GM18526 (cell line): ENCODE results near the gene PBX1.

ENCODE experiments used
- POLR2A ChIP-seq: IDR thresholded peaks from 3 replicates; pipeline ENCODE4 v1.6.1; 2011; ENCODE audit not compliant: insufficient read length; ENCODE audit errors: extremely low read depth

The PBX1 gene

DNA sequence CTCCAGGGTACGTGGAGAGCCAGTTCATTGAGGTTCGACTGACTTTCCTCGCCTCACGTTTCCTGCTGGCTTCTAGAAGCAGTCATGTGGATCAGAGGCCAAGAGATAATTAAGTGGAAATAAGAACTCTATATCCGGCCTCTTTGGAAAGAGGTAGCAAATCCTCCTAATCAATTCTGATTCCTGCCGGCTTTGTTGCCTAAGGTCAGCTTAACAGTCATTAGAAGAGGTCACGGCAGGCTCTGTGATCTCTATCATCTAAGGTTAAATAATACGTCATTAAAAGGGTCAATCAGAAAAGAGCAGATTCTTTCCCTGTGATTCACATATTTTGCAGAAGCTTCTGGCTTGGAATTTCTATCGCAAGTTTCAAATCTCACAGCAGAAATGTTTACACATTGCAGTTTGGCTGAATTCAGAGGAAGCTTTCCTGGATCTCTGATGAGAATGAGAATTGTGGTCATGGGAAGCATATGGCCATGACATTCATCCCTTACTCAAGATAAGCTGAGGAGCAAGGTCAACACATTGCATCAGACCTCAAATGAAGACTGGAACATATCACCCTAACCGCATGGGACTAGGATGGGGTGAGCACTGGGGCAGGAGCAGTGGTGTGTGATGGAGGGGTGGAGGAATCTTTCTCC is 189.4 kb downstream of the PBX1 start:
- no peak for TF ChIP-seq POLR2A

DNA sequence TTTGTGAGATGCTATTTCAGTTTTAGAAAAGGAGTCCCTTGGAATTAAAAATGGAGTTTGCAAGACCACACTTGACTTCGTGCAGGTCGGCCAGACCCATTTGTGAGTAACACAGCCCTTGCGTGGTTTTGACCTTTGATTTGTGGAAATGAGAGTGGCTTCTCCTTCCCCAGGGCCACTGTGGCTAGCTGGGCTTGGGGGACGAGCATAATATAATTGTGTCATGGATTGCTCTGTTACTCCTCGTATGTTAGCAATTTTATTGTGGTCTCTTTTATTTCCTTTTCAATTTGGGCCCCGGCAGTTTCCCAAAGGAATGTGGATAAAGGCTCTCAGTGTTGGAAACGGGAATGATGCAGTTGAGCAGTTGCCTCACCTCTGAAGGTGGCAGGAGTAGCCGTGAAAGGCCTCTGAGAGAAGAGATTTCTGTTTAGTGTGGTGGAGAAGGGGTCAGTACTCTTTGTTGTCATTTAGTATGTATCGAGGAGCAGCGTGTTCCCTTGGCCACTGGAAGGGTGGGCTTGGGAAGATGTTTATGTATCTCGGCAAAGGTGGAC is 194.6 kb downstream of the PBX1 start:
- TF ChIP-seq POLR2A: no peak

GRCh38 chr1:164754088-164754600 is 195.2 kb downstream of the PBX1 start:
- no peak for TF ChIP-seq POLR2A

GRCh38 chr1:164755690-164756089 is 196.7 kb downstream of the PBX1 start:
- no peak for TF ChIP-seq POLR2A

GRCh38 chr1:164756741-164757140 is 197.8 kb downstream of the PBX1 start:
- TF ChIP-seq POLR2A: no peak

GRCh38 chr1:164757625-164758024 is 198.6 kb downstream of the PBX1 start:
- TF ChIP-seq POLR2A: no peak

- TF ChIP-seq POLR2A: no peak
These were observed 200.3 kb downstream of the PBX1 start for GRCh38 chr1:164759144-164759920.

DNA sequence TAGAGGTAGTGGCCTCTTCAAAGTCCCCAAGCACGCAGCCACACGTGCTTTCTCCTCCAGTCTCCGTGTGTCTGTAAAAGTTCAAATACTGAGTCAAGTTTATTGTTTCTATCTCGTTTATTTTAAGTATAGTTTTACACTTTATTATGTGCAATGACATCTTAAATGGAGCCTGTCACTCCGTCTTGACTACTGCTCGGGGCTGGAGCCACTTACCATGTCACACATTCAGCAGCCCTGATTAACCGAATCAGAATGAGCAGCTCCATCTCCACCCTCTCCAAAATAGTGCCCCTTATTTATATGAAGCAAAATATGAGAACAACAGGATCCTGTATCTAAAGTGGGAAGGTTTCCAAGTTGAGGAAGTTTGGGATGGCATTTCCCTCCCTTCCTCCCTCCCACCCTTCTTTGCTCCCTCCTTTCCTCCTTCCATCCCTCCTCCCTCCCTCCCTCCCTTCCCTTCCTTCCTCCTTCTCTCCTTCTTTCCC is 201.0 kb downstream of the PBX1 start:
- TF ChIP-seq POLR2A: no peak

DNA sequence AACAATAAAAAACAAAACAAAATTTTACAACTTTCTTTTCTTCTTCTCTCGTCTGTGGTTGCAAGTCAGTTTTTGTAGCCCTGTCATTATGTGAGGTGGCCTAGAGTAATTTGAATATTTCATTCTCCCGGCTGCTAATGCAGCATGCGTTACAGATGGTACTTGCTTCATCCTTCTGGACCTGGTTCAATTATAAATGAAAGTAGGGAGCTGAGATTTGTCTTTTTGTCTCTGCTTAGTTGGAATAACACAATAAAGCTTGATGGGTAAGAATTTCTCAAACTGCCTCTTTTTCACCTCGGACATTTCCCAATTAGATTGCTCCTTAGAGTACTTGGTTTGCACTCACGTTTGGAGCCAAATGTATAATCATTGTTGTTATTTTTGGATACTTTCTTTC is 201.6 kb downstream of the PBX1 start:
- TF ChIP-seq POLR2A: no peak

DNA sequence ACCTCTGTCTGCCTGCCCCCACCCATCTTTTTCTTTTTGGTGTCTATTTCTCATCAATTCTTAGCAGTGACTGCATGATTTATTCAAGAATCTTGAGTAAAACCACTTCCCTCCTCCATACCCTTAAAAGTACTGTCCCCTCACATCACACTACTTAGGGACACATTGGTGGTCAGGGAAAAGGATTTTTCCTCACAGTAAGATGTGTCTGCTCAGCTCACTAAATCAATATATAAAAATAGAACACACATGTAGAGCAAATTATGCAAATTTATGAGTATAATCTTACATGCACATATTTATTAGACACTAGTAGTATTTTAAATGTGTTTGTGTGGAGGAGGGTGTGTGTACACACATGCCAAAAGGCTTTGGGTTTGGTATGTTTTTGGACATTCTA is 202.0 kb downstream of the PBX1 start:
- TF ChIP-seq POLR2A: no peak

- TF ChIP-seq POLR2A: no peak
These were observed 204.1 kb downstream of the PBX1 start for GRCh38 chr1:164763098-164763497.

- TF ChIP-seq POLR2A: no peak
These were observed 205.3 kb downstream of the PBX1 start for GRCh38 chr1:164764333-164764732.

GRCh38 chr1:164765557-164765956 is 206.6 kb downstream of the PBX1 start:
- TF ChIP-seq POLR2A: no peak

- TF ChIP-seq POLR2A: no peak
These were observed 207.2 kb downstream of the PBX1 start for GRCh38 chr1:164765992-164766720.

DNA sequence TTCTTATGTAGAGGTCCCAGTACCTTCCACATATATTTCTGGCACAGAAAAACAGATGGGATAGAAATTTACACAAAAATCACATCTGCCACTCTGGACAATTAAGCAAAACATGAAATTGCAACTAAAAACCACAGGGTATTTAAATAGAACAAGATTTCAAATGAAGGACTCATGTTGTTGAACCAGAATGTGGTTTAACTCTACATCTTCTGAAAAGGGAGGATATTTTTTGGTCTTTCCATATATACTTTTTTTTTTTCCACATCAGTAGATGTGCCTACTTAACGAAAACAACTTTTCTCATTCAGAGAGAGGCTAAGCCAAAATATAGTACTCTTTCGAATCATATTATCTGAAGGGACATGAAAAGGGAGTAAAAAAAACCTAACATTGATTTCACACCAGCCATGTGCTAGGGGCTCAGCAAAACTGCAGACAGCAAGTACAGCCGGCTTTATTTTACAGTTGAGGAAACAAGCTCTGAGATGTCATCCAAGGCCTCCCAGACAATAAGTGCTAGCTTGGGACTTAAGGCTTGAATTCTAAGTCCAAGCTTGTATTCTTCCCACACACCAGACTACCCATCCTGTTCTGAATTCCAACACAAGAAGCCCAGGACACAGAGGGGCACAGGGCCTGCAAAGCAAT is 208.9 kb downstream of the PBX1 start:
- TF ChIP-seq POLR2A: no peak
